ENCODE results near the gene DNMT3L.
"Not testable (repeated sequence)": the region's sequence is repeated elsewhere in the genome, so short reads cannot be mapped to it uniquely, and the experiment has no call there.

The DNMT3L gene

GRCh38 chr21:44289381-44290010 is 27.8 kb upstream of the DNMT3L start:
- Histone ChIP-seq H3K9me3 (ENCODE audit: control insufficient read depth in 5 of 5, low read length in 5 of 5) (no peaks in the 10 kb centered on the region), H3K4me3 (ENCODE audit: low read depth in 1 of 5, low read length in 5 of 5) (no peak overlapping the region), H3K9ac (ENCODE audit: low read length in 5 of 5) (no peak overlapping the region), H3K27me3 (ENCODE audit: control insufficient read depth in 5 of 5, insufficient read depth in 4 of 5, low read length in 5 of 5) (peaks cover 6 to 23% (median 17%) of the 10 kb centered on the region in 5 donors), H3K4me1 (ENCODE audit: control insufficient read depth in 5 of 5, insufficient read depth in 5 of 5, low read length in 5 of 5) (peaks cover 0 to 11% (median 4%) of the 10 kb centered on the region in 5 donors), H3K27ac (ENCODE audit: low read depth, low read length) (no peak overlapping the region), H3K36me3 (ENCODE audit: control insufficient read depth in 5 of 5, insufficient read depth in 5 of 5, low read length in 5 of 5) (no peaks in the 10 kb centered on the region)

GRCh38 chr21:44288251-44289110 is 26.8 kb upstream of the DNMT3L start:
- Histone ChIP-seq H3K36me3 (ENCODE audit: control insufficient read depth in 5 of 5, insufficient read depth in 5 of 5, low read length in 5 of 5) (no peaks in the 10 kb centered on the region), H3K27ac (ENCODE audit: low read depth, low read length) (no peak overlapping the region), H3K4me3 (ENCODE audit: low read depth in 1 of 5, low read length in 5 of 5) (no peak overlapping the region), H3K9ac (ENCODE audit: low read length in 5 of 5) (no peak overlapping the region), H3K27me3 (ENCODE audit: control insufficient read depth in 5 of 5, insufficient read depth in 4 of 5, low read length in 5 of 5) (peaks cover 6 to 23% (median 17%) of the 10 kb centered on the region in 5 donors), H3K4me1 (ENCODE audit: control insufficient read depth in 5 of 5, insufficient read depth in 5 of 5, low read length in 5 of 5) (peaks cover 0 to 7% (median 0%) of the 10 kb centered on the region in 5 donors), H3K9me3 (ENCODE audit: control insufficient read depth in 5 of 5, low read length in 5 of 5) (no peaks in the 10 kb centered on the region)

- Histone ChIP-seq H3K4me1 (ENCODE audit: control insufficient read depth in 5 of 5, insufficient read depth in 5 of 5, low read length in 5 of 5) (peaks cover 0 to 7% (median 0%) of the 10 kb centered on the region in 5 donors), H3K27me3 (ENCODE audit: control insufficient read depth in 5 of 5, insufficient read depth in 4 of 5, low read length in 5 of 5) (peaks cover 6 to 23% (median 17%) of the 10 kb centered on the region in 5 donors), H3K36me3 (ENCODE audit: control insufficient read depth in 5 of 5, insufficient read depth in 5 of 5, low read length in 5 of 5) (no peaks in the 10 kb centered on the region), H3K4me3 (ENCODE audit: low read depth in 1 of 5, low read length in 5 of 5) (no peak overlapping the region), H3K27ac (ENCODE audit: low read depth, low read length) (no peak overlapping the region), H3K9ac (ENCODE audit: low read length in 5 of 5) (no peak overlapping the region), H3K9me3 (ENCODE audit: control insufficient read depth in 5 of 5, low read length in 5 of 5) (no peaks in the 10 kb centered on the region)
Measured at GRCh38 chr21:44286716-44287632, 25.3 kb upstream of the DNMT3L start.

- no peak overlapping the region for H3K27ac ChIP-seq (ENCODE audit: low read depth, low read length)
- peaks cover 0 to 7% (median 0%) of the 10 kb centered on the region in 5 donors for H3K4me1 ChIP-seq (ENCODE audit: control insufficient read depth in 5 of 5, insufficient read depth in 5 of 5, low read length in 5 of 5)
- no peak overlapping the region for H3K9ac ChIP-seq (ENCODE audit: low read length in 5 of 5)
- H3K4me3 ChIP-seq (ENCODE audit: low read depth in 1 of 5, low read length in 5 of 5), result no peak overlapping the region
- no peaks in the 10 kb centered on the region for H3K36me3 ChIP-seq (ENCODE audit: control insufficient read depth in 5 of 5, insufficient read depth in 5 of 5, low read length in 5 of 5)
- no peaks in the 10 kb centered on the region for H3K9me3 ChIP-seq (ENCODE audit: control insufficient read depth in 5 of 5, low read length in 5 of 5)
- peaks cover 6 to 23% (median 17%) of the 10 kb centered on the region in 5 donors for H3K27me3 ChIP-seq (ENCODE audit: control insufficient read depth in 5 of 5, insufficient read depth in 4 of 5, low read length in 5 of 5)
Measured at GRCh38 chr21:44286086-44286715, 24.5 kb upstream of the DNMT3L start.

GRCh38 chr21:44285138-44285992 is 23.7 kb upstream of the DNMT3L start, which contains the start of gene AIRE:
Gene AIRE (plus strand): TSS chr21:44285876. CDS start chr21:44286007, 131 bp downstream.
- H3K4me1 ChIP-seq (ENCODE audit: control insufficient read depth in 5 of 5, insufficient read depth in 5 of 5, low read length in 5 of 5), result peaks cover 0 to 7% (median 0%) of the 10 kb centered on the region in 5 donors
- H3K4me3 ChIP-seq (ENCODE audit: low read depth in 1 of 5, low read length in 5 of 5), result no peak within 1 kb of the TSS
- H3K9ac ChIP-seq (ENCODE audit: low read length in 5 of 5), result no peak within 1 kb of the TSS
- no peaks in the 10 kb centered on the region for H3K36me3 ChIP-seq (ENCODE audit: control insufficient read depth in 5 of 5, insufficient read depth in 5 of 5, low read length in 5 of 5)
- H3K27ac ChIP-seq (ENCODE audit: low read depth, low read length), result no peak within 1 kb of the TSS
- H3K27me3 ChIP-seq (ENCODE audit: control insufficient read depth in 5 of 5, insufficient read depth in 4 of 5, low read length in 5 of 5), result peaks cover 6 to 23% (median 17%) of the 10 kb centered on the region in 5 donors
- H3K9me3 ChIP-seq (ENCODE audit: control insufficient read depth in 5 of 5, low read length in 5 of 5), result no peaks in the 10 kb centered on the region

- Histone ChIP-seq H3K36me3 (ENCODE audit: control insufficient read depth in 5 of 5, insufficient read depth in 5 of 5, low read length in 5 of 5) (no peaks in the 10 kb centered on the region), H3K27me3 (ENCODE audit: control insufficient read depth in 5 of 5, insufficient read depth in 4 of 5, low read length in 5 of 5) (peaks cover 6 to 23% (median 17%) of the 10 kb centered on the region in 5 donors), H3K27ac (ENCODE audit: low read depth, low read length) (no peak overlapping the region), H3K9me3 (ENCODE audit: control insufficient read depth in 5 of 5, low read length in 5 of 5) (no peaks in the 10 kb centered on the region), H3K4me3 (ENCODE audit: low read depth in 1 of 5, low read length in 5 of 5) (no peak overlapping the region), H3K9ac (ENCODE audit: low read length in 5 of 5) (no peak overlapping the region), H3K4me1 (ENCODE audit: control insufficient read depth in 5 of 5, insufficient read depth in 5 of 5, low read length in 5 of 5) (peaks cover 0 to 7% (median 0%) of the 10 kb centered on the region in 5 donors)
Measured at GRCh38 chr21:44283948-44284347, 22.3 kb upstream of the DNMT3L start.

- H3K9me3 ChIP-seq (ENCODE audit: control insufficient read depth in 5 of 5, low read length in 5 of 5); H3K27ac ChIP-seq (ENCODE audit: low read depth, low read length); H3K4me3 ChIP-seq (ENCODE audit: low read depth in 1 of 5, low read length in 5 of 5); H3K9ac ChIP-seq (ENCODE audit: low read length in 5 of 5); H3K36me3 ChIP-seq (ENCODE audit: control insufficient read depth in 5 of 5, insufficient read depth in 5 of 5, low read length in 5 of 5); H3K4me1 ChIP-seq (ENCODE audit: control insufficient read depth in 5 of 5, insufficient read depth in 5 of 5, low read length in 5 of 5): not testable (repeated sequence)
- H3K27me3 ChIP-seq (ENCODE audit: control insufficient read depth in 5 of 5, insufficient read depth in 4 of 5, low read length in 5 of 5), result peaks cover 6 to 23% (median 17%) of the 10 kb centered on the region in 5 donors
Measured at GRCh38 chr21:44283211-44283785, 21.6 kb upstream of the DNMT3L start.

- Histone ChIP-seq H3K9me3 (ENCODE audit: control insufficient read depth in 5 of 5, low read length in 5 of 5) (no peaks in the 10 kb centered on the region), H3K4me3 (ENCODE audit: low read depth in 1 of 5, low read length in 5 of 5) (no peak overlapping the region), H3K4me1 (ENCODE audit: control insufficient read depth in 5 of 5, insufficient read depth in 5 of 5, low read length in 5 of 5) (peaks cover 0 to 7% (median 0%) of the 10 kb centered on the region in 5 donors), H3K36me3 (ENCODE audit: control insufficient read depth in 5 of 5, insufficient read depth in 5 of 5, low read length in 5 of 5) (no peaks in the 10 kb centered on the region), H3K27me3 (ENCODE audit: control insufficient read depth in 5 of 5, insufficient read depth in 4 of 5, low read length in 5 of 5) (peaks cover 6 to 18% (median 12%) of the 10 kb centered on the region in 5 donors), H3K27ac (ENCODE audit: low read depth, low read length) (no peak overlapping the region), H3K9ac (ENCODE audit: low read length in 5 of 5) (peak overlapping the region in 1 of 5 donors; percentile 3)
Measured at GRCh38 chr21:44282370-44282769, 20.7 kb upstream of the DNMT3L start.

Data from subcutaneous abdominal adipose tissue (tissue), 5 donors.